CD14-positive monocyte (primary cell): ENCODE data around the gene ABCA3. TPM values are rescaled to one million over a fixed set of nuclear protein-coding genes. Genes with fewer than 3 reads are reported as not detected.
A peak's percentile ranks its signal among the peaks of the same experiment; 100 is the strongest.

ENCODE experiments used
- DNase-seq, 3 donors: peaks; one replicate each; pipeline ENCODE4 v3.0.0-alpha.2; 2011 to 2022
- H2AFZ ChIP-seq: 2 replicates; pipeline ENCODE4 v1.6.0; 2012; ENCODE audit warnings: mild to moderate bottlenecking, low read depth, low read length, inconsistent platforms; ENCODE audit not compliant: insufficient read depth, poor library complexity, severe bottlenecking
- H3K27ac ChIP-seq, 2 donors: 1 replicate in 1 of 2; 2 replicates in 1 of 2; pipeline ENCODE4 v1.5.1; 2012 to 2013; ENCODE audit warnings: low read length in 2 of 2, control low read depth in 1 of 2, inconsistent platforms in 1 of 2, low read depth in 1 of 2, mild to moderate bottlenecking in 1 of 2
- H3K27me3 ChIP-seq, 2 donors: one replicate each; pipeline versions ENCODE4 v1.6.0 to v1.6.1; 2011 to 2013; ENCODE audit warnings: low read length in 2 of 2; ENCODE audit not compliant: control insufficient read depth in 2 of 2, insufficient read depth in 2 of 2
- H3K36me3 ChIP-seq, 2 donors: replicated peaks in 1 of 2; 1 replicate in 1 of 2; 2 replicates in 1 of 2; pipeline versions ENCODE4 v1.5.1 to v1.6.1; 2012 to 2013; ENCODE audit warnings: low read length in 2 of 2, control low read depth in 1 of 2, inconsistent platforms in 1 of 2, mild to moderate bottlenecking in 1 of 2; ENCODE audit not compliant: insufficient read depth in 2 of 2, control insufficient read depth in 1 of 2
- H3K4me1 ChIP-seq, 2 donors: 1 replicate in 1 of 2; 2 replicates in 1 of 2; pipeline versions ENCODE4 v1.5.1 to v1.6.1; 2012 to 2013; ENCODE audit warnings: low read length in 2 of 2, control low read depth in 1 of 2, inconsistent platforms in 1 of 2, mild to moderate bottlenecking in 1 of 2, moderate library complexity in 1 of 2; ENCODE audit not compliant: insufficient read depth in 2 of 2, control insufficient read depth in 1 of 2
- H3K4me2 ChIP-seq: replicated peaks from 2 replicates; pipeline ENCODE3; 2012; ENCODE audit warnings: low read length, moderate library complexity, mild to moderate bottlenecking; ENCODE audit not compliant: poor library complexity, severe bottlenecking; ENCODE audit errors: extremely low read depth
- H3K4me3 ChIP-seq, 3 experiments: fragments of 200-600 bp in 1 of 3; sonication (generic) in 1 of 3; replicated peaks in 1 of 3; 1 replicate in 2 of 3; 2 replicates in 1 of 3; pipeline ENCODE4 v1.5.1; 2011 to 2013; ENCODE audit warnings: low read length in 3 of 3, mild to moderate bottlenecking in 3 of 3, control low read depth in 2 of 3, low read depth in 2 of 3, inconsistent platforms in 1 of 3, moderate library complexity in 1 of 3
- H3K79me2 ChIP-seq: 2 replicates; pipeline ENCODE4 v1.6.0; 2012; ENCODE audit warnings: mild to moderate bottlenecking, control low read depth, inconsistent platforms, low read length, moderate library complexity; ENCODE audit not compliant: insufficient read depth
- H3K9ac ChIP-seq: 2 replicates; pipeline ENCODE4 v1.6.0; 2017; ENCODE audit warnings: low read length, mild to moderate bottlenecking; ENCODE audit not compliant: insufficient read depth, poor library complexity, severe bottlenecking
- H3K9me3 ChIP-seq, 2 donors: replicated peaks in 1 of 2; 1 replicate in 1 of 2; 2 replicates in 1 of 2; pipeline versions ENCODE4 v1.5.1 to v1.6.1; 2012 to 2013; ENCODE audit warnings: low read length in 2 of 2, control low read depth in 1 of 2; ENCODE audit not compliant: control insufficient read depth in 1 of 2, insufficient read depth in 1 of 2
- H4K20me1 ChIP-seq: 2 replicates; pipeline ENCODE4 v1.6.0; 2012; ENCODE audit warnings: mild to moderate bottlenecking, low read length, control low read depth, moderate library complexity; ENCODE audit not compliant: insufficient read depth
- H3K27ac Mint-ChIP-seq, 7 donors: one replicate each; pipeline ENCODE4 v1.8.0; 2020; ENCODE audit warnings: mild to moderate bottlenecking in 7 of 7, mixed read lengths in 7 of 7, moderate library complexity in 6 of 7, inconsistent platforms in 2 of 7
- H3K27me3 Mint-ChIP-seq, 3 donors: one replicate each; pipeline ENCODE4 v1.8.0; 2021 to 2022; ENCODE audit warnings: low read depth in 3 of 3, mild to moderate bottlenecking in 3 of 3, mixed read lengths in 3 of 3, moderate library complexity in 3 of 3, inconsistent platforms in 1 of 3
- H3K36me3 Mint-ChIP-seq, 2 donors: one replicate each; pipeline ENCODE4 v1.8.0; 2020; ENCODE audit warnings: mixed read lengths in 2 of 2, inconsistent platforms in 1 of 2, mild to moderate bottlenecking in 1 of 2
- H3K4me1 Mint-ChIP-seq: one replicate; pipeline ENCODE4 v1.8.0; 2020; ENCODE audit warnings: mild to moderate bottlenecking, mixed read lengths
- H3K4me3 Mint-ChIP-seq, 2 donors: one replicate each; pipeline ENCODE4 v1.8.0; 2020; ENCODE audit warnings: mild to moderate bottlenecking in 2 of 2, mixed read lengths in 2 of 2, moderate library complexity in 1 of 2
- H3K9me3 Mint-ChIP-seq, 7 donors: one replicate each; pipeline ENCODE4 v1.8.0; 2020 to 2022; ENCODE audit warnings: mixed read lengths in 7 of 7, mild to moderate bottlenecking in 6 of 7, moderate library complexity in 6 of 7, inconsistent platforms in 2 of 7
- WGBS: methylation state at CpG from one replicate; pipeline ENCODE4 v1.1.5; 2013; ENCODE audit warnings: missing lambda C conversion rate; ENCODE audit not compliant: insufficient coverage; 5-methylcytosine and 5-hydroxymethylcytosine counted together
- intact Hi-C, 2 donors: fragments of 100-400 bp; cut with micrococcal nuclease; formaldehyde crosslinking; loops; one replicate each; pipeline versions ENCODE4 v1.15.0 to v1.15.1; 2023
- polyA plus RNA-seq, 3 donors: library from polyadenylated mRNA; depleted of rRNA in 1 of 3; unstranded in 2 of 3; stranded (reverse) in 1 of 3; fragments of 300-500 nt in 2 of 3; fragments of >200 nt in 1 of 3; fragmentation: Illumina TruSeq in 2 of 3; gene quantifications; 1 replicate in 2 of 3; 2 replicates in 1 of 3; pipeline ENCODE4 v1.2.3, GENCODE V29; 2012 to 2021
- TF ChIP-seq, protein P1 (sequence below): fragments of 200-600 bp; IDR thresholded peaks from one replicate; pipeline ENCODE4 v1.8.0; 2022; ENCODE audit warnings: antibody characterized with exemption, mild to moderate bottlenecking

The ABCA3 gene
- polyA plus RNA-seq, 3 donors = 0.06 to 1.2 (median 0.68) TPM

DNA sequence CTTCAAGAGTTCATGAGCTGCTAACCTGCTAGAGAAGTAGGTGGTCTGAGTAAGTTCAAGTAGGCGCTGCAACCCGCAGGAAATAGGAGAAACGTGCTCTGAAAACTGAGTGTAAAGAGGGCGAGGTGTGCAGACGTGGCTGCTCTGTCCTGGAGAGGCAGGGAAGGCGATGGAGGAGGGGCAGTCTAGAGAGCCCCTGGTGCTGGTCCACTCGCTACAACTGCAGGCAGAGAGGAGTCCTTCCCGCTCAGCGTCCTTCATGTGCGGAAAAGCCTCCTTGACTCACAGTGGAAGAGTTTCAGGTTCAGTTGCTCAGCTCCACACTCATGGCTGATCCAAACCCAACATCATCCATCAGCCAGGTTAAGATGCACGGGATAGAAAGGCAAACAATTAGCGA, 12.1 kb downstream of the ABCA3 start:
- Histone ChIP-seq H3K4me2 (no peak overlapping the region), H4K20me1 (no peaks in the 10 kb centered on the region), H3K27me3 (no peaks in the 10 kb centered on the region), H3K4me1 (no peaks in the 10 kb centered on the region), H3K4me3 (no peak overlapping the region), H3K36me3 (no peaks in the 10 kb centered on the region), H3K27ac (no peak overlapping the region), H2AFZ (no peak overlapping the region), H3K79me2 (no peaks in the 10 kb centered on the region), H3K9me3 (no peaks in the 10 kb centered on the region), H3K9ac (no peak overlapping the region)
- Mint-ChIP-seq H3K27ac (peak overlapping the region in 1 of 7 donors; percentile 55), H3K36me3 (no peaks in the 10 kb centered on the region), H3K4me3 (no peak overlapping the region), H3K27me3 (peaks cover 4 to 13% (median 9%) of the 10 kb centered on the region in 3 donors), H3K9me3 (peaks cover 0 to 2% (median 0%) of the 10 kb centered on the region in 7 donors), H3K4me1 (no peaks in the 10 kb centered on the region)
- WGBS = 96% methylated on average over 12 of the region's 12 CpGs
- intact Hi-C loops = no loop called here
- TF ChIP-seq, protein P1, sequence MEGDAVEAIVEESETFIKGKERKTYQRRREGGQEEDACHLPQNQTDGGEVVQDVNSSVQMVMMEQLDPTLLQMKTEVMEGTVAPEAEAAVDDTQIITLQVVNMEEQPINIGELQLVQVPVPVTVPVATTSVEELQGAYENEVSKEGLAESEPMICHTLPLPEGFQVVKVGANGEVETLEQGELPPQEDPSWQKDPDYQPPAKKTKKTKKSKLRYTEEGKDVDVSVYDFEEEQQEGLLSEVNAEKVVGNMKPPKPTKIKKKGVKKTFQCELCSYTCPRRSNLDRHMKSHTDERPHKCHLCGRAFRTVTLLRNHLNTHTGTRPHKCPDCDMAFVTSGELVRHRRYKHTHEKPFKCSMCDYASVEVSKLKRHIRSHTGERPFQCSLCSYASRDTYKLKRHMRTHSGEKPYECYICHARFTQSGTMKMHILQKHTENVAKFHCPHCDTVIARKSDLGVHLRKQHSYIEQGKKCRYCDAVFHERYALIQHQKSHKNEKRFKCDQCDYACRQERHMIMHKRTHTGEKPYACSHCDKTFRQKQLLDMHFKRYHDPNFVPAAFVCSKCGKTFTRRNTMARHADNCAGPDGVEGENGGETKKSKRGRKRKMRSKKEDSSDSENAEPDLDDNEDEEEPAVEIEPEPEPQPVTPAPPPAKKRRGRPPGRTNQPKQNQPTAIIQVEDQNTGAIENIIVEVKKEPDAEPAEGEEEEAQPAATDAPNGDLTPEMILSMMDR = no peak
- no peak for DNase-seq

DNA sequence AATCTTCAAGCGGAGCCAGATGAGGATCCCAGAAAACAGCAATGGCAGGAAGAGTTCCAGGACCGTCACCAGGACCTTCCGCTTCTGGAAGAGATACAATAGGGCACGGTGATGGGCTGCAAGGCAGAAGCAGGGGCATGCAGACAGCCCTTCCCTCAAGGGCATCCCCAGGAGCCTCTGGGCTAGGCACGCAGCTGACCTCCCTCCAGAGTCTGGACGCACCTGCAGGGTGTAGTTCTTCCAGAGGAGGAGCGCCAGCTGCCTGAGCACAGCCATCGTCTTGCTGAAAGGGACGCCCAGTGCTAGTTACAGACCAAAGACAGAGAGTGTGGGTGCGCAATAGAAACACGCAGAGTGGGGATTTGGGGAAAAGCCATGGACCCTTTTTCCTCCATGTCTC, 14.3 kb downstream of the ABCA3 start:
- WGBS = 97% methylated on average over 6 of the region's 11 CpGs

More for the DNA sequence above, 14.3 kb downstream of the ABCA3 start:
- no peaks in the 10 kb centered on the region for H3K9me3 Mint-ChIP-seq
- H3K9ac ChIP-seq = no peak overlapping the region
- H3K27me3 Mint-ChIP-seq = peaks cover 2 to 7% (median 7%) of the 10 kb centered on the region in 3 donors
- H3K4me3 Mint-ChIP-seq = no peak overlapping the region
- H3K9me3 ChIP-seq = no peaks in the 10 kb centered on the region
- no peak overlapping the region for H3K4me3 ChIP-seq
- no peak overlapping the region for H3K27ac Mint-ChIP-seq
- H2AFZ ChIP-seq = no peak overlapping the region
- no peaks in the 10 kb centered on the region for H3K36me3 Mint-ChIP-seq
- intact Hi-C loops = no loop called here
- H3K36me3 ChIP-seq = no peaks in the 10 kb centered on the region
- TF ChIP-seq, protein P1 = no peak
- no peak for DNase-seq
- H3K4me1 ChIP-seq = no peaks in the 10 kb centered on the region
- H3K79me2 ChIP-seq = no peaks in the 10 kb centered on the region
- H3K27ac ChIP-seq = no peak overlapping the region
- H3K4me2 ChIP-seq = no peak overlapping the region
- no peaks in the 10 kb centered on the region for H3K4me1 Mint-ChIP-seq
- H4K20me1 ChIP-seq = no peaks in the 10 kb centered on the region
- no peaks in the 10 kb centered on the region for H3K27me3 ChIP-seq
